Calu3 (cell line): ENCODE measurements around the gene ARID5B. TPM values are rescaled to one million over a fixed set of nuclear protein-coding genes. Genes with fewer than 3 reads are reported as not detected.

Experiments used
- BruUV-seq: library from RNA; stranded (reverse); fragments of 400-500 nt; replicated peaks from 2 replicates; lab custom pipeline; 2021; lab: Mats Ljungman, UMichigan
- CTCF ChIA-PET: fragments of 300-600 bp; sonication (Branson Sonifier 250); formaldehyde crosslinking; loops from one replicate; lab custom pipeline; 2022; ENCODE audit warnings: antibody characterized with exemption; lab: Charles Lee
- DNase-seq: peaks from one replicate; pipeline ENCODE4 v3.0.0; 2022
- H3K27ac Mint-ChIP-seq: one replicate; pipeline ENCODE4 v1.8.0; 2022; ENCODE audit warnings: mixed read lengths; ENCODE audit not compliant: unreplicated experiment
- H3K27me3 Mint-ChIP-seq: one replicate; pipeline ENCODE4 v1.8.0; 2022; ENCODE audit warnings: mixed read lengths; ENCODE audit not compliant: unreplicated experiment
- H3K36me3 Mint-ChIP-seq: one replicate; pipeline ENCODE4 v1.8.0; 2022; ENCODE audit warnings: mild to moderate bottlenecking, moderate library complexity, mixed read lengths; ENCODE audit not compliant: insufficient read depth, unreplicated experiment
- H3K4me1 Mint-ChIP-seq: one replicate; pipeline ENCODE4 v1.8.0; 2022; ENCODE audit warnings: mild to moderate bottlenecking, low read depth, mixed read lengths; ENCODE audit not compliant: unreplicated experiment
- H3K4me3 Mint-ChIP-seq: one replicate; pipeline ENCODE4 v1.8.0; 2022; ENCODE audit warnings: mild to moderate bottlenecking, low read depth, moderate library complexity, mixed read lengths; ENCODE audit not compliant: unreplicated experiment
- H3K9me3 Mint-ChIP-seq: one replicate; pipeline ENCODE4 v1.8.0; 2022; ENCODE audit warnings: low read depth, mixed read lengths; ENCODE audit not compliant: unreplicated experiment
- intact Hi-C: fragments of 100-400 bp; cut with micrococcal nuclease; formaldehyde crosslinking; loops from one replicate; pipeline ENCODE4 v1.10.0; 2022; ENCODE audit not compliant: unreplicated experiment
- total RNA-seq: library from RNA; stranded (reverse); gene quantifications from 2 replicates; pipeline ENCODE4 v1.2.3, GENCODE V29; 2022
- TF ChIP-seq, protein P1 (sequence below): fragments of 200-600 bp; IDR thresholded peaks from one replicate; pipeline ENCODE4 v1.8.0; 2022; ENCODE audit warnings: antibody characterized with exemption; ENCODE audit not compliant: unreplicated experiment

ARID5B gene
- total RNA-seq, 1 experiment from 2014 or later, result 10.0 TPM

GRCh38 chr10:61918140-61918539 lies 16.6 kb downstream of the ARID5B start:
- intact Hi-C loops, result no loop called here

DNA sequence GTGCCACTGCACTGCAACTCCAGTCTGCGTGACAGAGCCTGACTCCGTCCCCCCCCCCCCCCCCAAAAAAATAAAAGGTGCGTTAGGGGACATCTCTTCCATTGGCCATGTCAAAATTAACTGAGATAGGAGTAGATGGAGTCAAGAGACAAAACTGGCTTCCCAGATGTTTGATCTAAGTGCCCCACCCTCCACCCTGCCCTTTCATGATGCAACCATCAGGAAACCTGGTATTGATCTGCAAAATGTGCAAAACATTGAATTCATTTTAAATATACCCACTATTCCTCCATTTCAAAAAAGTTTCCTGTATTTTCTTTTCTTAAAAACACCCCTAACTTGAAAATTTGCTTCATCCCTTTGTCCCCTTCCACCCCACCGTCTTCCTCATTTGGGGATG lies 17.5 kb downstream of the ARID5B start:
- TF ChIP-seq, protein P1, sequence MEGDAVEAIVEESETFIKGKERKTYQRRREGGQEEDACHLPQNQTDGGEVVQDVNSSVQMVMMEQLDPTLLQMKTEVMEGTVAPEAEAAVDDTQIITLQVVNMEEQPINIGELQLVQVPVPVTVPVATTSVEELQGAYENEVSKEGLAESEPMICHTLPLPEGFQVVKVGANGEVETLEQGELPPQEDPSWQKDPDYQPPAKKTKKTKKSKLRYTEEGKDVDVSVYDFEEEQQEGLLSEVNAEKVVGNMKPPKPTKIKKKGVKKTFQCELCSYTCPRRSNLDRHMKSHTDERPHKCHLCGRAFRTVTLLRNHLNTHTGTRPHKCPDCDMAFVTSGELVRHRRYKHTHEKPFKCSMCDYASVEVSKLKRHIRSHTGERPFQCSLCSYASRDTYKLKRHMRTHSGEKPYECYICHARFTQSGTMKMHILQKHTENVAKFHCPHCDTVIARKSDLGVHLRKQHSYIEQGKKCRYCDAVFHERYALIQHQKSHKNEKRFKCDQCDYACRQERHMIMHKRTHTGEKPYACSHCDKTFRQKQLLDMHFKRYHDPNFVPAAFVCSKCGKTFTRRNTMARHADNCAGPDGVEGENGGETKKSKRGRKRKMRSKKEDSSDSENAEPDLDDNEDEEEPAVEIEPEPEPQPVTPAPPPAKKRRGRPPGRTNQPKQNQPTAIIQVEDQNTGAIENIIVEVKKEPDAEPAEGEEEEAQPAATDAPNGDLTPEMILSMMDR, result no peak
- BruUV-seq, result no TSS peak
- no peaks in the 10 kb centered on the region for H3K36me3 Mint-ChIP-seq
- H3K4me1 Mint-ChIP-seq, result peaks cover 47% of the 10 kb centered on the region
- no peaks in the 10 kb centered on the region for H3K27me3 Mint-ChIP-seq
- H3K27ac Mint-ChIP-seq, result peak overlapping the region; percentile 53
- CTCF ChIA-PET, result no interaction called here
- no peak overlapping the region for H3K4me3 Mint-ChIP-seq
- DNase-seq, result no peak
- intact Hi-C loops, result no loop called here
- no peaks in the 10 kb centered on the region for H3K9me3 Mint-ChIP-seq

More at GRCh38 chr10:61918140-61918539, 16.6 kb downstream of the ARID5B start:
- Mint-ChIP-seq H3K4me3 (no peak overlapping the region), H3K27me3 (no peaks in the 10 kb centered on the region), H3K9me3 (no peaks in the 10 kb centered on the region), H3K4me1 (peaks cover 38% of the 10 kb centered on the region), H3K36me3 (no peaks in the 10 kb centered on the region), H3K27ac (no peak overlapping the region)
- no TSS peak for BruUV-seq
- CTCF ChIA-PET, result no interaction called here
- no peak for DNase-seq
- TF ChIP-seq, protein P1, result no peak

DNA sequence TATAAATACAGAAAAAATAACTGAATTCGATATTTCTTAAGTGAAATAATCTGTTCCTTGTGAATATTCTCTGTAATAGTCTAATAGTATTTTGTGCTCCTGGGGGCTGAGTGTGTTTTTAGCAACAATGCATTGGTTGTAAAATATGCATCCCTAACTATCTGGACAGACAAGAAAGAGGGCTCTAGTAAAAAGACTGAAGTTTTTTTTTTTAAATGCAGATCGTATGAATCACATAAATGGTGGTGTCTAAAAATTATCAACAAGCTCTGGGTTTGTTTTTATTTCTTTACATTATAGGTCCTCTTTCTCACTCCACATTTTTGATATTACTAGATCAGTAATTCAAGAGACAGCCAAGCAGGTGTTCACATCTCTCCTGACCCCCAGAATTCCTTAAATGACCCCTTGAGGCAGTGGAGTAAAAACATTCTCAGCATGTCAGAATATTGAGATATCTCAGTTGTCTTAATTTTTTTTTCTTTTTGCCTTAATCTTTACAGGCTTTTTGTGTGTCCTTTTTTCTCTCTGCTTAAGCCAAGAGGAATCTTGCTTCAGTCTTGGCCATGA lies 18.2 kb downstream of the ARID5B start:
- Mint-ChIP-seq H3K36me3 (no peaks in the 10 kb centered on the region), H3K27ac (no peak overlapping the region), H3K9me3 (no peaks in the 10 kb centered on the region), H3K4me1 (peaks cover 49% of the 10 kb centered on the region), H3K4me3 (no peak overlapping the region), H3K27me3 (no peaks in the 10 kb centered on the region)
- DNase-seq, result no peak
- intact Hi-C loops, result no loop called here
- BruUV-seq, result no TSS peak
- CTCF ChIA-PET, result no interaction called here
- TF ChIP-seq, protein P1, result no peak

GRCh38 chr10:61921143-61921542 lies 19.6 kb downstream of the ARID5B start:
- H3K4me1 Mint-ChIP-seq, result peaks cover 49% of the 10 kb centered on the region
- H3K27me3 Mint-ChIP-seq, result no peaks in the 10 kb centered on the region
- no peaks in the 10 kb centered on the region for H3K36me3 Mint-ChIP-seq
- no peak for DNase-seq
- BruUV-seq, result no TSS peak
- intact Hi-C loops, result no loop called here
- CTCF ChIA-PET, result no interaction called here
- no peak overlapping the region for H3K4me3 Mint-ChIP-seq
- TF ChIP-seq, protein P1, result no peak
- H3K27ac Mint-ChIP-seq, result no peak overlapping the region
- no peaks in the 10 kb centered on the region for H3K9me3 Mint-ChIP-seq
